Smooth muscle cell (in vitro differentiated cells): ENCODE results near the gene PPP4R4. TPM values are rescaled to one million over a fixed set of nuclear protein-coding genes. Genes with fewer than 3 reads are reported as not detected.

Experiments used
- DNase-seq: peaks from one replicate; lab custom pipeline; 2025; ENCODE audit not compliant: unreplicated experiment; lab: John Stamatoyannopoulos, UW
- H2AFZ ChIP-seq: fragments of 200-600 bp; sonication (generic); 2 replicates; pipeline ENCODE4 v1.6.0; 2016; ENCODE audit warnings: antibody characterized with exemption, low read depth, mild to moderate bottlenecking
- H3F3A ChIP-seq: fragments of 200-600 bp; sonication (generic); 2 replicates; pipeline ENCODE4 v1.6.0; 2017; ENCODE audit warnings: antibody characterized with exemption, low read depth
- H3K27ac ChIP-seq: fragments of 200-600 bp; sonication (generic); 2 replicates; pipeline ENCODE4 v1.5.1; 2016; ENCODE audit warnings: low read depth, mild to moderate bottlenecking
- H3K27me3 ChIP-seq: fragments of 200-600 bp; sonication (generic); 2 replicates; pipeline ENCODE4 v1.6.1; 2016; ENCODE audit warnings: low read depth, mild to moderate bottlenecking
- H3K36me3 ChIP-seq: fragments of 200-600 bp; sonication (generic); 2 replicates; pipeline ENCODE4 v1.5.1; 2016; ENCODE audit warnings: low read depth
- H3K4me1 ChIP-seq: fragments of 200-600 bp; sonication (generic); 2 replicates; pipeline ENCODE4 v1.5.1; 2016; ENCODE audit warnings: low read depth
- H3K4me2 ChIP-seq: fragments of 200-600 bp; sonication (generic); 2 replicates; pipeline ENCODE4 v1.6.0; 2016; ENCODE audit warnings: mild to moderate bottlenecking
- H3K4me3 ChIP-seq: fragments of 200-600 bp; sonication (generic); 2 replicates; pipeline ENCODE4 v1.5.1; 2016; ENCODE audit warnings: mild to moderate bottlenecking
- H3K79me2 ChIP-seq: fragments of 200-600 bp; sonication (generic); 2 replicates; pipeline ENCODE4 v1.6.0; 2016; ENCODE audit warnings: low read depth, mild to moderate bottlenecking
- H3K9ac ChIP-seq: fragments of 200-600 bp; sonication (generic); 2 replicates; pipeline ENCODE4 v1.6.0; 2016; ENCODE audit warnings: low read depth
- H3K9me3 ChIP-seq: fragments of 200-600 bp; sonication (generic); replicated peaks from 2 replicates; pipeline ENCODE4 v1.5.1; 2016; ENCODE audit warnings: low read depth
- H4K20me1 ChIP-seq: fragments of 200-600 bp; sonication (generic); 2 replicates; pipeline ENCODE4 v1.6.0; 2016; ENCODE audit warnings: low read depth
- CTCF ChIP-seq: fragments of 200-600 bp; sonication (generic); IDR thresholded peaks from 2 replicates; pipeline ENCODE4 v1.5.1; 2017; ENCODE audit warnings: borderline replicate concordance, mild to moderate bottlenecking, antibody characterized with exemption; ENCODE audit not compliant: insufficient read depth, poor library complexity, severe bottlenecking
- WGBS: methylation state at CpG from one replicate; pipeline ENCODE4 v1.1.7; 2016; ENCODE audit warnings: low lambda C conversion rate; 5-methylcytosine and 5-hydroxymethylcytosine counted together
- polyA plus RNA-seq: library from polyadenylated mRNA; unstranded; fragments of >200 nt; fragmentation: Nextera tagmentation; extraction: Ambion mirVana; gene quantifications from 2 replicates; pipeline ENCODE4 v1.2.1, GENCODE V29; 2016
- total RNA-seq: library from RNA; depleted of rRNA; stranded (reverse); fragments of >200 nt; gene quantifications from 2 replicates; pipeline ENCODE4 v1.2.3, GENCODE V29; 2014

The PPP4R4 gene
- total and polyA plus RNA-seq, 2 experiments from 2014 or later = 0.27 TPM

- no peaks in the 10 kb centered on the region for H3K79me2 ChIP-seq
- no peaks in the 10 kb centered on the region for H3F3A ChIP-seq
- no peak overlapping the region for H3K27ac ChIP-seq
- H3K4me1 ChIP-seq = no peaks in the 10 kb centered on the region
- no peak overlapping the region for H2AFZ ChIP-seq
- H3K36me3 ChIP-seq = no peaks in the 10 kb centered on the region
- no peak overlapping the region for H3K4me2 ChIP-seq
- no peak overlapping the region for H3K9ac ChIP-seq
- TF ChIP-seq CTCF = no peak
- no peaks in the 10 kb centered on the region for H4K20me1 ChIP-seq
- no peak for DNase-seq
- H3K9me3 ChIP-seq = no peaks in the 10 kb centered on the region
- H3K27me3 ChIP-seq = no peaks in the 10 kb centered on the region
- WGBS = 83% methylated on average over 15 of the region's 15 CpGs
- H3K4me3 ChIP-seq = no peak overlapping the region
These were observed 117.9 kb downstream of the PPP4R4 start for GRCh38 chr14:94291906-94292525.

- no peak overlapping the region for H3K4me3 ChIP-seq
- TF ChIP-seq CTCF = no peak
- 82% methylated on average over 3 of the region's 3 CpGs for WGBS
- H3K4me2 ChIP-seq = no peak overlapping the region
- no peak overlapping the region for H3K9ac ChIP-seq
- no peaks in the 10 kb centered on the region for H3K27me3 ChIP-seq
- H3F3A ChIP-seq = no peaks in the 10 kb centered on the region
- no peak overlapping the region for H2AFZ ChIP-seq
- H3K36me3 ChIP-seq = no peaks in the 10 kb centered on the region
- DNase-seq = no peak
- no peak overlapping the region for H3K27ac ChIP-seq
- no peaks in the 10 kb centered on the region for H4K20me1 ChIP-seq
- no peaks in the 10 kb centered on the region for H3K9me3 ChIP-seq
- H3K79me2 ChIP-seq = no peaks in the 10 kb centered on the region
- no peaks in the 10 kb centered on the region for H3K4me1 ChIP-seq
These were observed 118.4 kb downstream of the PPP4R4 start for GRCh38 chr14:94292526-94292871.

GRCh38 chr14:94292872-94293577 is 118.9 kb downstream of the PPP4R4 start, which contains the start of gene SERPINA10:
Gene SERPINA10 (minus strand): TSS chr14:94293268. CDS start chr14:94290593, 2,675 bp downstream.
- Histone ChIP-seq H3K4me2 (no peak within 1 kb of the TSS), H3K4me3 (no peak within 1 kb of the TSS), H3K79me2 (no peaks in the 10 kb centered on the region), H2AFZ (no peak within 1 kb of the TSS), H3K27ac (no peak within 1 kb of the TSS), H3F3A (no peaks in the 10 kb centered on the region), H3K9ac (no peak within 1 kb of the TSS), H3K4me1 (no peaks in the 10 kb centered on the region), H3K27me3 (no peaks in the 10 kb centered on the region), H4K20me1 (no peaks in the 10 kb centered on the region), H3K9me3 (no peaks in the 10 kb centered on the region), H3K36me3 (no peaks in the 10 kb centered on the region)
- no peak for DNase-seq
- no peak for TF ChIP-seq CTCF
- WGBS = 81% methylated on average over 10 of the region's 10 CpGs

- Histone ChIP-seq H3K4me3 (no peak overlapping the region), H3K27me3 (no peaks in the 10 kb centered on the region), H4K20me1 (no peaks in the 10 kb centered on the region), H3K36me3 (no peaks in the 10 kb centered on the region), H3K4me2 (no peak overlapping the region), H3K9me3 (no peaks in the 10 kb centered on the region), H3F3A (no peaks in the 10 kb centered on the region), H2AFZ (no peak overlapping the region), H3K9ac (no peak overlapping the region), H3K79me2 (no peaks in the 10 kb centered on the region), H3K4me1 (no peaks in the 10 kb centered on the region), H3K27ac (no peak overlapping the region)
- 83% methylated on average over 3 of the region's 3 CpGs for WGBS
- DNase-seq = no peak
- no peak for TF ChIP-seq CTCF
These were observed 119.4 kb downstream of the PPP4R4 start for GRCh38 chr14:94293578-94293924.
